ENCODE data around the gene E2F4.

Gene E2F4

DNA sequence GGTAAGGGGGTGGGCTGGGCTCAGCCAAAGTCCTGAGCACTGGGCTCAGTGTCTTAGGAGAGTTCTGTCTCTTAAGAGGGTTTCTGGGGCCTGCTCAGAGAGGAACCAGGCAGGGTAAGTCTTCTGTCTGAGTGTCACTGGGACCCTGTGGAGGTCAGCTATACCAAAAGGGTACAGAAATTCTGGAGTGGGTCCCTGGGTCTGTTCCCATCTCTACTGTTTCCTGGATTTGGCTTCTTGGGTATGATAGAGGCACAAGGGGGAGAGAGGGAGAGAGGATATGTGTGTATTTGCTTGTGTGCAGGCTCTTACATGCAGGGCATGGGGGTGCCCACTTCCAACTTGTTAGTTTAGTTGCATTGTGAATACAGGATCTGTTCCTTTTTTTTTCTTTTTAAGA, 1.6 kb downstream of the E2F4 start:
- no peak for FAIRE-seq

DNA sequence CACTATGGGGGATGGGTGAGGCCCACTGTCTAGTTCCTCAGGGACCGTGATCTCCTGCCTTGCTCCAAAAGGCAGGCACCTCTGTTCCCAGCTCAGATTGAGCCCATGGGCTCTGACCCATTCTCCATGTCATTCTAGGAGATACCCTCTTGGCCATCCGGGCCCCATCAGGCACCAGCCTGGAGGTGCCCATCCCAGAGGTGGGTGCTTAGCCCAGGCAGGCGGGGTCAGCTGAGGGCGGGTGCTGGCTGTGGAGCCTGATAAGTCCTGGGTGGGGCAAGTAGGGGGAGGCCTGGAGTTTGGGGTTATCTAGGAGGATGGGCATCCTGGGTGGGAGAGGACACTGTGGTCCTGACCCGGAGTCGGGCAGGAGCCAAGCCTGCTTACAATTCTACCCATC, 2.3 kb downstream of the E2F4 start:
- FAIRE-seq: no peak

- FAIRE-seq: no peak
Observed at GRCh38 chr16:67195676-67196075, 3.7 kb downstream of the E2F4 start.

DNA sequence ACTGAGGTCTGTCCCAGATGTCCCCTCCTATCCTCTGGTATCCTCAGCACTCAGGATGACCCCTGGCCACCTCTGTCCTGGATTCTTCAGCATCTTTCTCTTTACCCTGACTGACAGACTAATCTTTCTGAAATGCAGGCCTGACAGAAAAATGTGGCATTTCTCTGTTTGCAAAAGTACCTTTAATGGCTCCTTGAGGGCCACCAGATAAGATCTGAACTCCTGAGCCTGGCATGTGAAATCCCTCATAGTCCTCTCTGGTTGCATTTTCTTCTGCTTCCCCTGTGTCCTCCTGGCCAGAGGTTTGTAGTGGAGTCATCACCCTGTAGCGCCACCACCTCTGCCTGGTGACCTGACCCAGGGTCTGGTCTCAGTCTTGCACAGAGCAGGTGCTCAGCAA, 4.9 kb downstream of the E2F4 start:
- FAIRE-seq: no peak

DNA sequence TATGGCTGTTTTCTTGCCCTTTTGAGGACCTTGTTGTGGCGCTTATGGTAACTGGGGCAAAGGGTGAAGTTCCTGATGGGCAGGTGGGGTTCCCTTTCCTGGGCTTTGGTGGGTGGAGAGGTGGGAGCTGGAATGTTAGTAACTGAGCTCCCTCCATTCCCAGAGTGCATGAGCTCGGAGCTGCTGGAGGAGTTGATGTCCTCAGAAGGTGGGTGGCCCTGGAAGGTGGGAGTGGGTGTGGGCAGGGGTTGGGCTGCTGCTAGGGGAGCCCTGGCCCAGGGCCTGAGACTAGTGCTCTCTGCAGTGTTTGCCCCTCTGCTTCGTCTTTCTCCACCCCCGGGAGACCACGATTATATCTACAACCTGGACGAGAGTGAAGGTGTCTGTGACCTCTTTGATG, 5.7 kb downstream of the E2F4 start:
- FAIRE-seq: no peak

- FAIRE-seq: no peak
Observed at GRCh38 chr16:67198238-67198734, 6.3 kb downstream of the E2F4 start.

GRCh38 chr16:67199011-67199807, 7.3 kb downstream of the E2F4 start, which contains the start of gene ELMO3:
Gene ELMO3, plus strand, starts transcription at chr16:67199131. Its CDS starts 196 bp downstream, at chr16:67199327.
- no peak for FAIRE-seq

GRCh38 chr16:67199808-67200198, 7.8 kb downstream of the E2F4 start:
- no peak for FAIRE-seq

GRCh38 chr16:67200491-67200890, 8.5 kb downstream of the E2F4 start:
- FAIRE-seq: no peak

DNA sequence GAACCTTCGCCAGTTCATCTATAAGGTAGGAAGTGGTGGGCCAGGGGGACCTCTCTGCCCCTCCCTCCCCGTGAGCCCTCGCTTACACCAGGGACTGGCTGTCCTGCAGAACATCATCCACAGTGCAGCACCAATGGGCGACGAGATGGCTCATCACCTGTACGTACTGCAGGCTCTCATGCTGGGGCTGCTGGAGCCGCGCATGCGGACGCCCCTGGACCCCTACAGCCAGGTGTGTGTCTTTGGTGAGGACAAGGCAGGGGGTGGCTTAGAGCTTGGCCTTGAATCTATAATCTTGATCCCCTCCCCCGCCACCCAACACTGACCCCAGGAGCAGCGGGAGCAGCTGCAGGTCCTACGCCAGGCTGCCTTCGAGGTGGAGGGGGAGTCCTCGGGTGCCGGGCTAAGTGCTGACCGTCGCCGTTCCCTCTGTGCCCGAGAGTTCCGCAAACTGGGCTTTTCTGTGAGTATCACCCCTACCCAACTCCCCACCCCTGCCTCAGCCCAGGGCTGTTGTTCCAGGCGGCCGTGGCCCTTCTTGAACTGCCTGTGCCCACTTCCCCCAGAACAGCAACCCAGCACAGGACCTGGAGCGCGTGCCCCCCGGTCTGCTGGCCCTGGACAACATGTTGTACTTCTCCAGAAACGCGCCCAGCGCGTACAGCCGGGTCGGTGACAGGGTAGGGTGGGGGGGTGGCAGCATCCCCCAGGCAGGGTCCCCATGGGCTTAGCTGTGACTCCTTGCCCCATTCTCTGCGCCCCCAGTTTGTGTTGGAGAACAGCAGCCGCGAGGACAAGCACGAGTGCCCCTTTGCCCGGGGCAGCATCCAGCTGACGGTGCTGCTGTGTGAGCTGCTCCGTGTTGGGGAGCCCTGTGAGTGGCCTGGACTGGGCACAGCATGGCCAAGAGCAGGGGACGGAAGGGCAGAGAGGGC, 9.7 kb downstream of the E2F4 start:
- no peak for FAIRE-seq

GRCh38 chr16:67202426-67202825, 10.5 kb downstream of the E2F4 start:
- no peak for FAIRE-seq

GRCh38 chr16:67202956-67203493, 11.1 kb downstream of the E2F4 start:
- FAIRE-seq: no peak

GRCh38 chr16:67204076-67204475, 12.1 kb downstream of the E2F4 start:
- no peak for FAIRE-seq

DNA sequence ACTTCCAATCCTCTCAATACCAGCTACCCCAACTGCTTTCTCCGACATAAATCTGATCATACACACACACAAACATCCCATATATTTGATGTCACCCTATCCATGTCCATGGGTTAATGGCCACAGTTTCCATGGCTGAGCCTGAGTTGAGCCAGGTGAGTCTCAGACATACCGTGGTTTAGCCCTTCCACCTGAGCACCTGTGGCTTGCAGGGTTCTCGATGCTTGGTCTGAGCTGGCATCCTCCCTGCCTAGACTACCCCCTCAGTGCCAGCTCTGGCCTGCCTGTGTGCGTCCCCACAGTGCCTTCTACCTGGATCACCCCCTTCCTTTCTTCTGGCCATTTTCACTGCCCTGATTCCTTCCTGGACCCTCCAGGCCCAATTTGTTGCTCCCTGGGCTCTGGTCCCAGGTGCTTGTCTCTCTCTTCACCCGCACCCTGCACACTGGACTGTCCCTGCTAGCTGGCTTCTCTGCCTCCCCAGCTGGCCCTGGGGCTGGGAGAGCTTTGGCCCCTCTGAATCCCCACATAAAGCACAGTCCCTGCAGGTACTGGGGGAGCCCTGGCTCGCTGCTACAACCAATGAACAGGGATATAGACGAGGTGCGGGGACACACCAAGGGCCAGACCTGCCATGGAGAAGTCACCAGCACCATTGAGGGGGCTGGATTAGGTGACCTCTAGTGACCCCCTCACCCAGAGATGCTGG, 14.3 kb downstream of the E2F4 start:
- FAIRE-seq: no peak

DNA sequence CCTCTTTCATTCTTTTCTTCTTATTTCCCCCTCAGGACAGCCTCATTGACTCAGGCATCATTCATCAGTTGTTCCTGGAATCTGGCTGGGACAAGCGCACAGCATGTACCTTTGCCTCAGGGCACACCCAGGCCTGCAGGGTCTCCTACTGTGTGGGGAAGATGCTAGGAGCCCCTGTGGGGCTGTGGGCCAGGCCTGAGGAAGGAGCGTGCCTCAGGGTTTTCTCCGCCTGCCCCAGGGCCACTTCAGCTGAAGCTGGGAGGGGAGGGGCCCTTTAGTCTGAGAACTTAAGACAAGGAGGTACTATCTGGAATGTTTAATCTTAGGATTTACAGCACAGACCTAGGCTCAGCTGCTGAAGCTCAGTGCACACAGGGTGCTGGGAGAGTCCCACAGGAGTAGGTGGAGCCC, 14.9 kb downstream of the E2F4 start:
- no peak for FAIRE-seq

DNA sequence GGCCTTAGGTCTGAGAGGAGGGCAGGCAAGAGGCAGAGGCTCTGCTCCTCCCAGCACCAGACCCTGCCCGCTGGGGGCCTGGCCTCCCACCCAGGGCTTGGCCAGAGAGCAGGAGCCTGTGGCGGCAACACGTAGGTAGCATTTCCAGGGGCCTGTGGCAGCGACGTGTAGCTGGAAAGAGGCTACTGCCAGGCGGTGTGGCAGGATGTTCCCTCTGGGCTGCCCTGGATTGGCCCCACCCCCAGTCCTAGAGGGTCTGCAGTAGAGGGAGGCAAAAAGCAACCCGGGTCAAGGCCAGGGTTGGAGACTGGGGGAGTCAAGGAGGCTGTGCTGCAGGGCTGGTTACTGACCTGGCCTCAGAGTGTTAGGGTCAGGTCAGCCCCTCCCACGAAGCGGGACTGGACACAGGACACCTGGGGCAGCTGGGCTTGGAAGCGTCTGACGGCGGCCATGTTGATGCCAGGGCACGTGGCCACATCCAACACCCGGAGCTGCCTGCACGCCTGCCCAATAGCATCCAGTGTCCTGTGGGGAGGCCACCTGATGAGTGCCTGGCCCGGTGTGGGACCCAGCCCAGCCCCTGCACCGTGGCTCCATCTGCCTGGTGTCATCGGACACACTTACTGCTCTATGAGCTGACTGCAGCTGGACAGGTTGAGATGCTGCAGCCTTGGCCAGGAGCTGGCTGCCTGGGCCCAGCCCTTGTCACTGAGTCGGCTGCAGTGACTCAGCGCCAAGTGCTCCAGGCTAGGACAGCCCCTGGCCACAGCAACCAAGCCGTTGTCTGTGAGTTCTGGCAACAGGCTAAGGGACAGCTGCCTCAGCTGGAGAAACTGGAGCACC, 15.5 kb downstream of the E2F4 start:
- FAIRE-seq: no peak

DNA sequence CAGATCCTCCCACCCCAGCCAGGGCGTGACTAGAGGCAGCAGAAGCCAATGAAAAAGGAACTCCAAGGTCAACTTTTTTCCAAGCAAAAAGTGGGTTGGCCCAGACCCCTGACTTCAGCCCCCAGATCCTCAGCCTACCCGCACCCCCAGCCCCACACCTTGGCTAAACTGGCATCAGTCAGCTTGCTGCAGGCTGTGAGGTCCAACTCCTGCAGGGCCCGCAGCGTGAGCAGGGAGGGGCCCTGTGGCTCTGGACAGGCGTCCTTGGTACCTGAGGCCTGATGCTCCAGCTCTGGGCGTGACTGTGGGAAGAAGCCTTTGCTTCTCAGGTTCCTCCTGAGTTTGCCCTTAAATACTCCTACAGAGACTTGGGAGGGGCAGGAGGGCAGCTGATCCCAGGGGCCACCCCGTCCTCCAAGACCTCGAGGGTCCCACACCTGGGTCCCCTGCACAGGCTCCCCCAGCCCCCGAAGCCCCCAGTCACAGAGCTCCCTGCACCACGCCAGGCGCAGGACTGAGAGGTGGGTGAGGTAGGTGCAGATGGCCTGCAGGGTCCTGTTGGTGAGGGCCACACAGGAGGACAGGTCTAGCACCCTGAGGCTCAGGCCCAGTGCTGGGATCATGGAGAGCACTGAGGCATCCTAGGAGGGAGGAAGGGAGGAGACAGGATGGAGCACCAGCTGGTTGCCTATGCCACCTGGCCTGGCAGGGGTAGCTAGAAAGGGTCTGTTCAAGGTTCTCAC, 16.4 kb downstream of the E2F4 start:
- no peak for FAIRE-seq

GRCh38 chr16:67209565-67209964, 17.6 kb downstream of the E2F4 start:
- FAIRE-seq: no peak

DNA sequence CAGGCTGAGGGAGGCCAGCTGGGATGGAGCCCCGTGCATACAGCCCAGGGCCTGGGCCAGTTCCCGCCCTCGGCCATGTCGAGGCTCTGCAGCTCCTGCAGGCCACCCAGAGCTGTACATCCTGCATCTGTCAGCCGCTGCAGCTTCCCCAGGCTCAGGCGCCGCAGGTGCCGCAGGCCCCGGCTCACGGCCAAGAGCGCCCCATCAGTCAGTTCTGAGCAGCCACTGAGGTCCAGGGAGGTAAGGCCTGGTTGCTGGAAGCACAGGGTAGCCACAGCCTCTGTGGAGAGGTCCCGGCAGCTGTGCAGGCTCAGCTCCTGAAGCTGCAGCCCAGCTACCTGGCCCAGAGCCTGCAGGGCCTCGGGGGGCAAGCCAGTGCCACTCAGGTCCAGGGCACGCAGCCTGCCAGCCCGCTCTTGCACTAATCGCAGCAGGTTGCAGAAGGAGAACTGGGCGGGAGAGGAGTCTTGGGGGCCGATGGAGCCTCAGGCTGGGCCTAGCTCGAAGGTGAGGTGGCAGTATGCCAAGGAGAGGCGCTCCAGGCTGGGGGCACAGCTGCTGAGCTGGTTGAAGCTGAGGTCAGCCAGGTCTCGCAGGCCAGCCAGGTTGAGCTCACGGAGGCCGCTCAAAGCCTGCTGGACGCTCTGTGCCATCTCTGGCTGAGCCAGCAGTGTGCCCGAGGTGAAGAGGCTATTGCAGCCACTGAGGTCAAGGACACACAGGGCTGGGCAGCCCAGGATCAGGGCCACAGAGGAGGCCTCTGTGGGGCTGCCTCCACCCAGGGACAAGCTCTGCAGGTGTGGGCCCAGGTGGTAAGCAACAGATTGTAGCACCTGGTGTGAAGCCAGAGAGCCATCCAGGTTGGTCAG, 18.3 kb downstream of the E2F4 start:
- no peak for FAIRE-seq

DNA sequence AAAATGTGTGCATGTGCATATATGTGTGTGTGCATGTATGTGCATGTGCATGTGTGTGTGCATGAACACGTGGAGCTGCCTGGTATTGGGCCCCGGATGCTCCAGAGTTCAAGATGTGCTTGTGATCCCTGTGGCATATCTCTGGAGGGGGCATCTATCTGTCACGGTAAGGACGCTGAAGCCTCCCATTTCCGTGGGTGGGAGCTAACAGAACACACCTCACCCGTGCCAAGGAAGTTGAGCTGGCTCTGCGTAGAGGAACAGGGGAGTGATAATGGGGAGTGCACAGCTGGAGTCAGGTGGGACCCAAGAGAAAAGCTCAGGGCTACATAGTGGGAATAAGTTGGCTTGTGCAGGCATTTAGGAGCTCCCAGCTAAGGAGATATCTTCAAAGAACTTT, 19.7 kb downstream of the E2F4 start:
- FAIRE-seq: no peak
